GM19372 (cell line): ENCODE data around the gene LELP1.
"Not testable (repeated sequence)": the region's sequence is repeated elsewhere in the genome, so short reads cannot be mapped to it uniquely, and the experiment has no call there.

Experiments used
- ATAC-seq: cut with Tn5 transposase; IDR thresholded peaks from one replicate; pipeline ENCODE4 v1.9.1; 2021; ENCODE audit warnings: mild to moderate bottlenecking, low read depth, moderate library complexity; ENCODE audit not compliant: unreplicated experiment

The LELP1 gene

GRCh38 chr1:153203130-153203529 is at the start of gene LELP1:
LELP1 (plus strand) TSS chr1:153203430; CDS start chr1:153204708, 1,278 bp downstream.
- no peak for ATAC-seq

- ATAC-seq = no peak
These were observed 47.7 kb upstream of the LELP1 start for GRCh38 chr1:153155541-153155940.

GRCh38 chr1:153168686-153169085 is 34.5 kb upstream of the LELP1 start:
- ATAC-seq = no peak

- no peak for ATAC-seq
These were observed 28.6 kb upstream of the LELP1 start for GRCh38 chr1:153174624-153175023.

- no peak for ATAC-seq
These were observed 24.3 kb upstream of the LELP1 start for GRCh38 chr1:153178922-153179321.

GRCh38 chr1:153180556-153180955 is 22.7 kb upstream of the LELP1 start:
- ATAC-seq = no peak

GRCh38 chr1:153188301-153188700 is 14.9 kb upstream of the LELP1 start:
- not testable (repeated sequence) for ATAC-seq

- ATAC-seq = no peak
These were observed 12.9 kb upstream of the LELP1 start for GRCh38 chr1:153190373-153190772.

- no peak for ATAC-seq
These were observed 10.5 kb upstream of the LELP1 start for GRCh38 chr1:153192697-153193096.

GRCh38 chr1:153194331-153195050 is 8.7 kb upstream of the LELP1 start:
- no peak for ATAC-seq

- no peak for ATAC-seq
These were observed 8.0 kb upstream of the LELP1 start for GRCh38 chr1:153195216-153195615.

- no peak for ATAC-seq
These were observed 1.2 kb upstream of the LELP1 start for GRCh38 chr1:153202006-153202405.

- ATAC-seq = no peak
These were observed 3.4 kb downstream of the LELP1 start for GRCh38 chr1:153206631-153207030.

- ATAC-seq = no peak
These were observed 7.0 kb downstream of the LELP1 start for GRCh38 chr1:153210206-153210605.

- no peak for ATAC-seq
These were observed 9.0 kb downstream of the LELP1 start for GRCh38 chr1:153212201-153212600.

GRCh38 chr1:153213519-153213918 is 10.3 kb downstream of the LELP1 start:
- ATAC-seq = no peak

GRCh38 chr1:153217212-153217611 is 14.0 kb downstream of the LELP1 start, which contains the start of gene PRR9:
PRR9 (plus strand) TSS chr1:153217584; CDS start chr1:153218145, 561 bp downstream.
- no peak for ATAC-seq

GRCh38 chr1:153217744-153218416 is 14.7 kb downstream of the LELP1 start:
- no peak for ATAC-seq

- ATAC-seq = no peak
These were observed 17.5 kb downstream of the LELP1 start for GRCh38 chr1:153220606-153221303.

- peak; percentile 95 for ATAC-seq
These were observed 20.0 kb downstream of the LELP1 start for GRCh38 chr1:153223040-153223891.
